Lower leg skin (tissue), 4 donors: ENCODE results near the gene TMEM30B. TPM values are rescaled to one million over a fixed set of nuclear protein-coding genes. Genes with fewer than 3 reads are reported as not detected.

Experiments used
- DNase-seq, 2 donors: peaks; one replicate each; pipeline ENCODE4 v3.0.0-alpha.2; 2019; ENCODE audit warnings: low spot score in 2 of 2
- H3K4me3 ChIP-seq: fragments of 200-600 bp; sonication (generic); 2 replicates; pipeline ENCODE4 v1.5.1; 2017; ENCODE audit warnings: mild to moderate bottlenecking, low read depth; ENCODE audit not compliant: poor library complexity, severe bottlenecking
- CTCF ChIP-seq, 3 donors: fragments of 450-650 bp; IDR thresholded peaks; one replicate each; pipeline ENCODE4 v1.5.1; 2016; ENCODE audit warnings: antibody characterized with exemption in 3 of 3, mild to moderate bottlenecking in 3 of 3, moderate library complexity in 2 of 3
- POLR2A ChIP-seq, 2 donors: fragments of 450-650 bp; IDR thresholded peaks; one replicate each; pipeline ENCODE4 v1.6.1; 2016 to 2017; ENCODE audit warnings: antibody characterized with exemption in 2 of 2, mild to moderate bottlenecking in 1 of 2, moderate library complexity in 1 of 2
- WGBS, 2 donors: methylation state at CpG; one replicate each; pipeline ENCODE4 v1.1.5; 2018; 5-methylcytosine and 5-hydroxymethylcytosine counted together
- intact Hi-C: fragments of 100-400 bp; cut with DNase I; formaldehyde crosslinking; loops from one replicate; pipeline ENCODE4 v1.15.0; 2023; ENCODE audit warnings: low total_unique reads
- total RNA-seq, 4 donors: library from RNA; depleted of rRNA; stranded (reverse); fragments of >200 nt; gene quantifications; one replicate each; pipeline ENCODE4 v1.1.0, GENCODE V29; 2016

Gene TMEM30B
- total RNA-seq, 4 donors from 2014 or later, result 25.1 to 43.6 (median 34.8) TPM

GRCh38 chr14:61256826-61257468, 24.2 kb downstream of the TMEM30B start:
- 83 to 88% methylated on average over 6 of the region's 6 CpGs for WGBS, 2 donors
- intact Hi-C loops, result no loop called here
- no peak for TF ChIP-seq CTCF (IDR thresholded peaks at IDR 0.05)
- TF ChIP-seq POLR2A (IDR thresholded peaks at IDR 0.05), result no peak
- peak in 1 of 2 donors; percentile 17 for DNase-seq
- H3K4me3 ChIP-seq, result no peak overlapping the region

- TF ChIP-seq POLR2A (IDR thresholded peaks at IDR 0.05), result no peak
- no peak for TF ChIP-seq CTCF (IDR thresholded peaks at IDR 0.05)
- no peak for DNase-seq
- no peak overlapping the region for H3K4me3 ChIP-seq
- intact Hi-C loops, result no loop called here
- WGBS, 2 donors, result 88 to 91% methylated on average over 5 of the region's 5 CpGs
These were observed 25.2 kb downstream of the TMEM30B start for GRCh38 chr14:61255968-61256367.

GRCh38 chr14:61254808-61255526, 26.2 kb downstream of the TMEM30B start:
- 81 to 82% methylated on average over 8 of the region's 8 CpGs for WGBS, 2 donors
- TF ChIP-seq POLR2A (IDR thresholded peaks at IDR 0.05) (no peak), CTCF (IDR thresholded peaks at IDR 0.05) (no peak)
- H3K4me3 ChIP-seq, result no peak overlapping the region
- no peak for DNase-seq
- intact Hi-C loops, result loop anchor here (5.0 kb wide), 1 partner anchor 628 kb away; no protein-coding TSS in a partner anchor

- DNase-seq, result peak in 1 of 2 donors; percentile 31
- TF ChIP-seq POLR2A (IDR thresholded peaks at IDR 0.05) (no peak), CTCF (IDR thresholded peaks at IDR 0.05) (no peak)
- 59 to 60% methylated on average over 4 of the region's 4 CpGs for WGBS, 2 donors
- H3K4me3 ChIP-seq, result no peak overlapping the region
- intact Hi-C loops, result loop anchor here (5.0 kb wide), 1 partner anchor 626 kb away; no protein-coding TSS in a partner anchor
These were observed 27.9 kb downstream of the TMEM30B start for GRCh38 chr14:61253064-61253738.

GRCh38 chr14:61252369-61253063, 28.6 kb downstream of the TMEM30B start:
- intact Hi-C loops, result loop anchor here (5.0 kb wide), 1 partner anchor 625 kb away; no protein-coding TSS in a partner anchor
- WGBS, 2 donors, result 12% methylated on average over 7 of the region's 7 CpGs
- H3K4me3 ChIP-seq, result no peak overlapping the region
- peak; percentile 82 to 90 for DNase-seq
- TF ChIP-seq CTCF (IDR thresholded peaks at IDR 0.05), result peak in 1 of 3 donors; percentile 39
- TF ChIP-seq POLR2A (IDR thresholded peaks at IDR 0.05), result no peak
